Adrenal gland (tissue), 5 donors: Measurements from ENCODE around the gene ABCF3.

Experiments
- POLR2A ChIP-seq, 2 donors: fragments of 450-650 bp; IDR thresholded peaks; one replicate each; pipeline ENCODE4 v1.6.1; 2017; ENCODE audit warnings: antibody characterized with exemption in 2 of 2, mild to moderate bottlenecking in 2 of 2, moderate library complexity in 1 of 2
- TF ChIP-seq, protein P1 (sequence below), 6 experiments: fragments of 450-650 bp in 4 of 6; fragments of 200-600 bp in 2 of 6; sonication (generic) in 1 of 6; IDR thresholded peaks; 1 replicate in 5 of 6; 2 replicates in 1 of 6; pipeline versions ENCODE4 v1.5.1 to v1.8.0; 2016 to 2021; ENCODE audit warnings: antibody characterized with exemption in 6 of 6, mild to moderate bottlenecking in 2 of 6, moderate library complexity in 1 of 6
- donor health status: DM: no; HTN: no; CAD: no.

DNA sequence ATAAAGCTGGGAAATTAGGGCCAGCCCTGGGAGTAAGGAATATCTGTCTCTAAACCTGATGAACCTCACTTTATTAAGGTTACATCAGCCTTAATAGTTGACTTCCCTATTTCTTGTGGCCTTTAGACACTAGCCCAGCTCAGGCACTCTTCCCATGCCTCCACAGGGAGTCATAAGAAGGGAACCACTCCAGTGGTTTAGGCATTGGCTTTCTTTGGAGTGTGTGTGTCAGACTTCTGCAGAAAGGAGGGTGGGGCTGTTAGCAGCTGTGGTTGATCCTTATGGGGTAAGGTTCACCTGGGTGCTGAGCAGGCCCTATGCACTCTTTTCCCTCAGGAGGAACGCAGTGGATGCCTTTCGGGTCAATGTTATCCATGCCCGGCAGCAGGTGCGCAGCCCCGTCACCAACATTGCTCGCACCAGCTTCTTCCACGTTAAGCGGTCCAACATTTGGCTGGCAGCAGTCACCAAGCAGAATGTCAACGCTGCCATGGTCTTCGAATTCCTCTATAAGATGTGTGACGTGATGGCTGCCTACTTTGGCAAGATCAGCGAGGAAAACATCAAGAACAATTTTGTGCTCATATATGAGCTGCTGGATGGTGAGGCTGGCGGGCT lies 7.4 kb upstream of the ABCF3 start:
- TF ChIP-seq, protein P1, sequence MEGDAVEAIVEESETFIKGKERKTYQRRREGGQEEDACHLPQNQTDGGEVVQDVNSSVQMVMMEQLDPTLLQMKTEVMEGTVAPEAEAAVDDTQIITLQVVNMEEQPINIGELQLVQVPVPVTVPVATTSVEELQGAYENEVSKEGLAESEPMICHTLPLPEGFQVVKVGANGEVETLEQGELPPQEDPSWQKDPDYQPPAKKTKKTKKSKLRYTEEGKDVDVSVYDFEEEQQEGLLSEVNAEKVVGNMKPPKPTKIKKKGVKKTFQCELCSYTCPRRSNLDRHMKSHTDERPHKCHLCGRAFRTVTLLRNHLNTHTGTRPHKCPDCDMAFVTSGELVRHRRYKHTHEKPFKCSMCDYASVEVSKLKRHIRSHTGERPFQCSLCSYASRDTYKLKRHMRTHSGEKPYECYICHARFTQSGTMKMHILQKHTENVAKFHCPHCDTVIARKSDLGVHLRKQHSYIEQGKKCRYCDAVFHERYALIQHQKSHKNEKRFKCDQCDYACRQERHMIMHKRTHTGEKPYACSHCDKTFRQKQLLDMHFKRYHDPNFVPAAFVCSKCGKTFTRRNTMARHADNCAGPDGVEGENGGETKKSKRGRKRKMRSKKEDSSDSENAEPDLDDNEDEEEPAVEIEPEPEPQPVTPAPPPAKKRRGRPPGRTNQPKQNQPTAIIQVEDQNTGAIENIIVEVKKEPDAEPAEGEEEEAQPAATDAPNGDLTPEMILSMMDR (IDR thresholded peaks at IDR 0.05) = no peak
- TF ChIP-seq POLR2A (IDR thresholded peaks at IDR 0.05) = no peak
